GM19397 (cell line): ENCODE results near the gene BAAT.
"Not testable (repeated sequence)": the region's sequence is repeated elsewhere in the genome, so short reads cannot be mapped to it uniquely, and the experiment has no call there.

Source experiments
- ATAC-seq: cut with Tn5 transposase; IDR thresholded peaks from one replicate; pipeline ENCODE4 v1.9.1; 2021; ENCODE audit warnings: mild to moderate bottlenecking, moderate library complexity; ENCODE audit not compliant: unreplicated experiment

Gene BAAT

DNA sequence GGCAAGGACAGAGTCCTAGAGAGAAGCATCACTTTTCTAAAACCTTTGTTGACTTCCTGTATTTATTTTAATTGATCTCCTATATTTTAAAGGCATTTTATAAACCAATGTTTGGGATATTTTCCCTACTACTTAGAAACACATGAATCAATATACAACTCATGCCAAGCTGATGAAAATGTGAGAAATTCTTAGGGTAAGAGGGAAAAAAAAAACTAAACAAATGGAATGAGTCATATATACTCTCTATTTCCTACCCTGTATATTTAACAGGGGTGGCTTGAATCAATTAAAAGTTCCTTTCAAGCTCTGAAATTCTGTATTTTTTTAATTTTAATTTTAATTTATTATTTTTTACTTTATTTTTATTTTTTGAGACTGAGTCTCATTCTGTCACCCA lies 19.6 kb downstream of the BAAT start:
- no peak for ATAC-seq

- no peak for ATAC-seq
These were observed 22.4 kb downstream of the BAAT start for GRCh38 chr9:101362450-101362849.

DNA sequence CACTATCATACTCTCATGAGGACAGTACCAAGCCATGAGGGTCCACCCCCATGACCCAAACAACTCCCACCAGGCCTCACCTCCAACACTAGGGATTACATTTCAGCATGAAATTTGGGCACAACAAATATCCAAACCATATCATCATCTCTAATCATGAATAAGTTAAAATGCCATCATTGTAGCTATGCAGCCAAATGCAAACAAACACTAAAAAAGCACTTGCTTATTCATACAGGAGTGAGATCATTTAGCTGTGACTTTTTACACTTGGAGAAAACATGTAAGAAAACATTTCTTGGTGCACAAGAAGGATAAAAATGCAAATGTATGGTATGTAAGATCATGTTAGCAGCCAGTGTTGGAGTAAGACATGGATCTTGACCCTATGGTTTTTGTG lies 24.2 kb downstream of the BAAT start:
- no peak for ATAC-seq

GRCh38 chr9:101359679-101360078 lies 25.1 kb downstream of the BAAT start:
- no peak for ATAC-seq

DNA sequence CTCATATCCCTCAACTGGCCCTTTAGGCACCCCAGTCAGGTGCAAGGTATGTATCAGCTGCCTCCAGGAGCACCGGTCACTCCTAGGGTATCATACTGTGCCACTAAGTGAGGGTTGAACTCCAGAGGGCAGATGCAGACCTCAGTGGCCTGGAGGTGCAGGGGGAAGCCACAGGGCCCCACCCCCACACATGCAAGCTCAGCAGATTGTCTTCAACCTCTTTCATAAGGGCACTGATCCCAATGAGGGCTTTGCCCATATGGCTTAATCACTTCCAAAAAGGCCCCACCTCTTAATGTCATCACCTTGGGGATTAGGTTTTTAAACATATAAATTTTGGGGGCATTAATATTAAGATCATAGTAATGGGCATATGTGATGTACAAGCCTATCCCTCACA lies 28.2 kb downstream of the BAAT start:
- no peak for ATAC-seq

GRCh38 chr9:101354765-101355708 lies 29.8 kb downstream of the BAAT start:
- ATAC-seq, result no peak

- ATAC-seq, result no peak
These were observed 30.6 kb downstream of the BAAT start for GRCh38 chr9:101354143-101354764.

DNA sequence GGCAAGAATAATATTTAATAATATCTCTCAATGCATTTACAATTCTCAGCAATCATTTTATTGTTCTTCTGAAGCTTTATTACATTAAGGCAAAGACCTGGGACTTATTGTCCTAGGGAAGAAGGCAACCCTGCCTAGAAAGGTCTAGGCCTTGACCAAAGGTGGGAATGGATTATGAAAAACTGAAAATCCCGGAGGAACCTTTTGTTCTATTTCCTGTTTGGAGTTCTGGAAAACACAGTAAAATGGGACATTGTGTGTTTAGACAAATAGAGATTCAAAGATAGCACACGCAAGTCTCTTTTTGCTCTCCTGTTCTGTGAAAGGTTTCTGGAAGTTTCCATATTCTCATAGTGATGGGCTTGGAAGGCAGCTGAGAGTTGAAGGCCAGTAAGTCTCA lies 31.1 kb downstream of the BAAT start:
- no peak for ATAC-seq

GRCh38 chr9:101352892-101353463 lies 31.8 kb downstream of the BAAT start:
- ATAC-seq, result no peak

DNA sequence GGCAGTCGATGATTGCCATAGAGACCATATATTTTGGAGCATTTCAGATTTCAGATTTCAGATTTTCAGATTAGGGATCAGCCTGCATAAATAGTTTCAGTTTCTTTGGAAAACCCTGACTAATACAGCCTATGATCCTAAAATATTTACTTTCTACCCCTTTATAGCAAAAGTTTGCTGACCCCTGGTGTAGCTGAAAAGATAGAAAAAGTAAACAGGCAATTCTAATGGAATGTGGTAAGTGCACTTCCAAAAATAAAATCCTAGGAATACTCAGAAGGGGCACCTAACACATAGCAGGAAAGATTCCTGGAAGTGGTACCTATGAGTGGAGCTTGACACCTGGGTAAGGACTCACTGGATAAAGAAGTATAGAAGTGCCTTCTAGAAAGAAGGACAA lies 34.5 kb downstream of the BAAT start:
- ATAC-seq, result no peak

DNA sequence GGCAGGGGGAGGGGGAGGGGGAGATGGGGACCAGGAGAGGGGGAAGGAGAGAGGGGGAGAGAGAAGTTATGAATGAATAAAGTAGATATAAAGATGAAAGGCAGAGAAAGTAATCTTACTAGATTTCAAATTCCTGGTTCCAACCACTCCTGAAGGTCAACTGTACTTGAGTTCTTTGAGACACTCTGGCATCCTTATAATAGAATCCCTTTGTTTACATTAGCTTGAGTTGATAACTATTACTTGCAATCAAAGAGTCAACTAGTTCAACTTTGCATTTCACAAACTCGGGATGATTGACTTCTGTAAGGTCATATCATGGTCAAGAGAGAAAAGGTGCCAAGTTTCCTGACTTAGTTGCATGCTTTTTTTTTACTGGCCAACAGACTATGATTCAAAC lies 42.2 kb downstream of the BAAT start:
- ATAC-seq, result no peak

DNA sequence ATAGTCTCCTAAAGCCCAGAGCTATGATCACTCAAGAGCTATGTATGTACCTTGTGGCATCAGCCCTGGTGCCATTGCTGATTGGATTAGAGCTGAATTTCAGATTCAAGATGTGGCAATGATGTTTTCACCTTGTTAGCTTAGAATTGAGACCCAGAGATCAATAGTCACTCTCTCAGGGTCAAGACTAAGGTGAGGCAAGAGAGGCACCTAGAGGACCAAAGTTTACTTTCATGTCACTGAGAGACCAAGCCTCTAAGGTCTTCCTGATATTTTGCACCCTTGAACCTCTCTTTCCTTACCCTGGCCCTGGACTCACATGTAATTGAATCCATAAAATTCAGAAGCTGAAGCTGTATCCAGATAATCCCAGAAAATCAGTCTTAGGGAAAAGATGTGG lies 42.8 kb downstream of the BAAT start:
- ATAC-seq, result no peak

GRCh38 chr9:101337237-101337636 lies 47.6 kb downstream of the BAAT start:
- ATAC-seq, result no peak

GRCh38 chr9:101336091-101336490 lies 48.7 kb downstream of the BAAT start:
- ATAC-seq, result no peak

- no peak for ATAC-seq
These were observed 50.7 kb downstream of the BAAT start for GRCh38 chr9:101333926-101334702.

GRCh38 chr9:101333490-101333889 lies 51.3 kb downstream of the BAAT start:
- no peak for ATAC-seq

GRCh38 chr9:101332362-101332761 lies 52.4 kb downstream of the BAAT start:
- no peak for ATAC-seq

GRCh38 chr9:101327422-101327909 lies 57.3 kb downstream of the BAAT start:
- not testable (repeated sequence) for ATAC-seq

DNA sequence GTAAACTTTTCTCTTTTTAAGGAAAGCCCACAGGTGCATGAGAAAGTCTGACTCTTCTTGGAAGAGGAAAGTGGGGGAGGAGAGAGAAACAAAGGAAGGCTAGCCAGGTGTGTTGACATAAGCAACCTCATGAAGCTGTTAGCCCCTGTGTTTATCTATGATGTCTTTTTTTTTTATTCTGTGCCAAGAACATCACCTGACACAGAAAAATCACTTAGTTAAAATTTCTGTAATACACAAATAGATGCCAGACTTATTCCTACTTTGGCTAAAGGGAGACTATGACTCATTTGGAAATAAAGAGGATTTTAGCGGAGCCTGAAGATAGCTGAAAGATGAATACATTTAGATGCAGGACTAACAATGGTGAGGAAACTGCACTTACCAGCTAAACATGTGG lies 58.3 kb downstream of the BAAT start:
- ATAC-seq, result no peak

GRCh38 chr9:101326035-101326434 lies 58.8 kb downstream of the BAAT start:
- ATAC-seq, result no peak

DNA sequence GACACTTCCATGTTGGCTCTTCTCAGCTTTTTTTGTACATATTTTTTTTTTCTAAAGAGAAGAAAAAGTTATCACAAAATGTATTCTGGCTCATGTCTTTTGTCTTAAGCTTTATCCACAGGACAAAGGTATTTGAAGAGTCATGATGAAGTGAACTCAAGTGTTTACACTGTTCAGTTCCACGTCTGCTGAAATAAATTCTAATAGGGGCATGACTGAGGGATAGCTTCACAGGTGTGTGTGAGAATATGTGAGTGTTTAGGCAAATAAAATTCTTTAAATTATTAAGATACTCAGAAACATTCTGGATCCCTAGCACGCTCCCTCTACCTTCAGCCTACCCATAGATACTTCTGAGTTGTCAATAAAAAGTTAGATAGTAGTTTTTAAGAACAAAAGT lies 59.8 kb downstream of the BAAT start:
- no peak for ATAC-seq
